Activated CD8-positive, alpha-beta memory T cell treated with anti-CD3 and anti-CD28 coated beads, Interleukin-2, amount 50 U/mL, for 1 hour (primary cell): ENCODE measurements around the gene ZNF160.
"Not testable (repeated sequence)": the region's sequence is repeated elsewhere in the genome, so short reads cannot be mapped to it uniquely, and the experiment has no call there.

Experiments used
- DNase-seq: peaks from one replicate; pipeline ENCODE4 v3.0.0-alpha.2; 2020; ENCODE audit errors: extremely low read depth

The ZNF160 gene

DNA sequence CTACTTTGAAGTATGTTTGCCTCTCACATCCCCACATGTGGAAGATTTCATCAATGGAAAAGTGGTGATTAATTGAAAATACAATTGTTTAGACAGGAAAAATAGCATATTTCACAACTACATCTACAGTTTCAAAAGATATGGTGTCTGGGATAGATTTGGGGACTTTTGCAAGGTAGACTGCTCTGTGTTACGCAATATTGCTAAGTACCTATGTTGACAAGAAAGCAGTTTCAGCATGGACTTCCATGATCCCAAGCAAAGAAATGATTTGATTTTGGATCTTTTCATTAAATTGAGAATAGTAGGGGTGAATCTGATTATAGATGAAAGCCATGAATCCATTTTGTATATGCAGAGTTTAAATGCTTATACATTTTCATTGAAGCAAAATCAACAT is 10.5 kb downstream of the ZNF160 start:
- no peak for DNase-seq

- DNase-seq, result no peak
These were observed 11.6 kb downstream of the ZNF160 start for GRCh38 chr19:53091413-53092254.

DNA sequence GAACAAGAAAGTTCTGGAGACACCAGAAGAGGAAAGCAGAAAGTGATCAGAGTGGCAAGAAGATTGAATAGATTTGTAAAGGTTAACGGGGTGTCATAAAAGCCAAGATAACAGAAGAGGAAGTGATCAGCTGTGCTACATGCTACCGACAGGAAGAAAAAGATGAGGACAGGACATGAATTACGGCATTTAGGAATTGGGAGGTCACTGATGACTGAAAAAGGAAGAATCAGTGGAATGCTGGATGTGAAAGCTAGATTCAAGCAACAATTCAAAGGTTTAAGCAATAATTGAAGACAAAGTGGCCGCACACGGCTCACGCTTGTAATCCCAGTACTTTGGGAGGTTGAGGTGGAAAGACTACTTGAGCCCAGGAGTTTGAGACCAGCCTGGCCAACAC is 15.1 kb downstream of the ZNF160 start:
- DNase-seq, result no peak

- DNase-seq, result no peak
These were observed 16.3 kb downstream of the ZNF160 start for GRCh38 chr19:53086949-53087348.

DNA sequence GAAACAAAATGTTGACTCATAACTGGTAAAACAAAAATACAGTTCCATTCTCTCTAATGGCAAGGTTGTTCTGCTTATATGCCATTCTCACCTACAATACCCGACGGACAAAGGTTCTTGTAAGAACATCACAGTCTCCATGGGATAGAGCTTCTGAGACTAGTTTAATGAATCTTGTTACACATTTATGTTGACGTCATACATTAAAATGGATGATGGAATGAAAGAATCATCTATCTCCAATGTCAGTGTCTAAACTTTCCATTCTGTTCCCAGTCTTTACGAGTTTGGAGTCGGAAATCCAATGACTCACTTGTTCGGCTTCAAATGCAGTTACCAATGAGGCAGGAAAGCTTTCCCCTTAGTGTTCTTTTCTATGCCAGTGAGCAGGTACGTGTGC is 17.7 kb downstream of the ZNF160 start:
- DNase-seq, result no peak

- no peak for DNase-seq
These were observed 20.3 kb downstream of the ZNF160 start for GRCh38 chr19:53082929-53083328.

DNA sequence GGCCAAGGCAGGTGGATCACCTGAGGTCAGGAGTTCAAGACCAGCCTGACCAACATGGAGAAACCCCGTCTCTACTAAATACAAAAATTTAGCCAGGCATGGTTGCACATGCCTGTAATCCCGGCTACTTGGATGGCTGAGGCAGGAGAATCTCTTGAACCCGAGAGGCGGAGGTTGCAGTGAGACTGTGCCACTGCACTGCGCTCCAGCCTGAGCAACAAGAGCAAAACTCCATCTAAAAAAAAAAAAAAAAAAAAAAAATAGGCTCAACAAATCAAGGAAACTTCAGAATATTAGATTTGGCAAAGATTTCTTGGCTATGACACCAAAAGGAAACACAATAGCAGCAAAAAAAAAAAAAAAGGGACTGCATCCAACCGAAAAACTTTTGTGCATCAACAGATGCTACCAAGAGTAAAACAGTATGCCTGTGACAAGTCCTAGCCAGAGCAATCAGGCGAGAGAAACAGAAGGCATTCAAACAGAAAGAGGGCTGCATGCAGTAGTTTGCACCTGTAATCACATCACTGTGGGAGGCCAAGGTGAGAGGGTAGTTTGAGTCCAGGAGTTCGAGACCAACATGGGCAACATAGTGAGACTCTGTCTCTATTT is 23.8 kb downstream of the ZNF160 start:
- no peak for DNase-seq

DNA sequence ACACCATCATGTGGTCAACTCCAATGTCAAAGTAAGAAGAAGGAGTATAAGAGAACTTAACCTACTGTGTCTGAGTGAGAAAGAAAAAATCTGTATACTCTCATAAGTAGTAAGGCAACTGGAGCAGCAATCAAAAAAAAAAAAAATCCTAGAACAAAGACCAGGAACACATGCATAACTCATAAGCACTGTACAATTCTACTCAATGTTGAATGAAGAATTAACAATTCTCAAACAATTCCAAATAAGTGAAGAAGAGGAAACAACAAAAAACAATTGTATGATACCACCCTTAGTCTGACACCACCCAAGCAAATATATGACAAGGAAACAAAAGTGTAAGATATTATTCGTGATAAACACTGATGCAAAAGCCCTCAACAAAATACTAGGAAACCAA is 24.6 kb downstream of the ZNF160 start:
- DNase-seq, result no peak

GRCh38 chr19:53076984-53077383 is 26.2 kb downstream of the ZNF160 start:
- no peak for DNase-seq

- no peak for DNase-seq
These were observed 34.4 kb downstream of the ZNF160 start for GRCh38 chr19:53068834-53069233.

- DNase-seq, result no peak
These were observed 35.0 kb downstream of the ZNF160 start for GRCh38 chr19:53068199-53068598.

DNA sequence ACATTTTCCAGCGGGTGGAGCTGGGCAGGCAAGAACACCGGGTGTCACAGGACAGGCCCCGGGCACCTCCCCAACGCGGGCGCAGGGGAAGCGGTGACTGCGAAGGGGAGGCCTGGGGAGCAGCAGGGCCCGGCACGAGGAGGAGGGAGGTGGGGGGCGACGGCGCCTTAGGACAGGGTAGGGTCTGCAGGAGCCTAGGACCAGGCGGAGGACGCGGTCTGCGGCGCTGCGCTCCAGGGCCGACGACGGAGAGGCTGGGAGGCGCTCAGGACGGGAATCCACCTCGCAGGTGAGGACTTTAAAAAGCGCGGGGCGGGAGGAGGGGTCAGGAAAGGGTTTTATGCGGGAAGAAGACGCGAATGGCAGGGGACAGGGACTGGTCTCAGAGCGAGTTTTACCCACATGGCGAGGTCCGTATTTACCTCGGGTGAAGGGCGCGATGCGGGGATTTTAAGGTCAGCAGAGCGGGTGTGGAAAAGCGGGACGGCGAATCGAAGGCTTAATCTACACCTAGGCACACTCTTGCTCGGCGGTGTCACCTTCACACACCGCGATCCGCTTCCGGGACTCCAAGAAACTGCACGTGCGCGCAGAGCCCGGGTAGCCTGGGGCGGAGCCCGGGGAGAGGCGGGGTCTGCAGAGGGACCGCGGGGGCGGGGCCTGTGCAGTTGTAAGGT is 45.2 kb downstream of the ZNF160 start:
- DNase-seq, result no peak

DNA sequence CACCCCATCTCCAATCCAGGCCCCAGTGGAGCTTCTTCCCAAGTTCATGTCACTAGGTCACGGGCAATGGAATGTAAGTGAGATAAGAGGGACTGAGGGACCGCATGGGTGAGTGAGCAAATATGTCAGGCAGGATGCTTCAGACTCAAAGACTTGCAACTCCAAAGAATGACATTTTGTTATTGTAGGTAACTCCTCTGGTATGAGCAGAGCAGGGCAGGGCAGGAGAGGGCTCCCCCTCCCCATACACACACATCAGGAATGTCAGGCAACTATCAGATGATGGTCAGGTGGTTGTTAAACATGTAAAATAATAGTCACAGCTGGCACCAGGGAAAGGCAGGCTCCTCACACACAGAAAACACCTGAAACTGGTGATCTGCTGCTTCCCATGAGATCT is 48.1 kb downstream of the ZNF160 start:
- DNase-seq, result no peak

GRCh38 chr19:53047379-53047778 is 55.8 kb downstream of the ZNF160 start:
- DNase-seq, result no peak

DNA sequence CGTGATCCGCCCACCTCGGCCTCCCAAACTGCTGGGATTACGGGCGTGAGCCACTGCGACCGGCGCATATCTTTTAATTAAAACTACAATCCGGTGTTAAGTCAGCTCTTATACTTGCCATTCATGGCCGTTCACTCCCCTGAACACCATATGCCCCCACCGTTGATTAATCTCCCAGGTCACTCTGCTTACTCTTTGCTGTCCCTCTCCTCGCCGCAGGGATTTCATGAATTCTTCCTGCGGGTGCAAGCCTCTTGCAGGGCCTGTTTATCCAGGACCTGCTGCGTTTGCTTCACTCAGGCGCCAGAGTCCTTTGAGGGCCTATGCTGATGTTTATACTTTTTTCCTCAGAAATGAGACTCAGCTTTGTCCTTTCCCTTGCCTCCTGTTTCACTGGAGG is 57.7 kb downstream of the ZNF160 start:
- DNase-seq, result no peak

GRCh38 chr19:53041366-53041765 is 61.9 kb downstream of the ZNF160 start:
- no peak for DNase-seq

GRCh38 chr19:53037101-53038097 is 65.8 kb downstream of the ZNF160 start:
- no peak for DNase-seq

GRCh38 chr19:53034948-53035675 is 68.1 kb downstream of the ZNF160 start:
- no peak for DNase-seq

GRCh38 chr19:53034054-53034453 is 69.2 kb downstream of the ZNF160 start:
- DNase-seq, result no peak

DNA sequence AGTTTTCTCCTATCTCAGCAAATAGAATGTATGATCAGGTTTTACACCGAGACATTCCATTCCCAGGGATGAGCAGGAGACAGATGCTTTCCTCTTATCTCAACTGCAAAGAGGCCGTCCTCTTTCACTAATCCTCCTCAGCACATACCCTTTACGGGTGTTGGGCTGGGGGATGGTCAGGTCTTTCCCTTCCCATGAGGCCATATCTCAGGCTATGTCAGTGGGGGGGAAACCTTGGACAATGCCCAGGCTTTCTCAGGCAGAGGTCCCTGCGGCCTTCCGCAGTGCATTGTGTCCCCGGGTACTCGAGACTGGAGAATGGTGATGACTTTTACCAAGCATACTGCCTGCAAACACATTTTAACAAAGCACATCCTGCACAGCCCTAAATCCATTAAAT is 74.9 kb downstream of the ZNF160 start:
- DNase-seq, result not testable (repeated sequence)

GRCh38 chr19:53019684-53020083 is 83.5 kb downstream of the ZNF160 start:
- DNase-seq, result no peak
